K562 (cell line): ENCODE data around the gene ING5. TPM values are rescaled to one million over a fixed set of nuclear protein-coding genes. Genes with fewer than 3 reads are reported as not detected.

ENCODE experiments used
- ATAC-seq: fragments of 200-7000 bp; cut with Tn5 transposase; 3 replicates; pipeline ENCODE4 v1.9.1; 2020; ENCODE audit warnings: moderate library complexity
- BruUV-seq: library from RNA; stranded (reverse); fragments of 400-500 nt; replicated peaks from 2 replicates; lab custom pipeline; 2021; lab: Mats Ljungman, UMichigan
- CTCF ChIA-PET: fragments of 300-600 bp; formaldehyde crosslinking; extraction: SDS; loops from one replicate; lab custom pipeline; 2021; ENCODE audit warnings: low intra/inter-chr PET ratio; lab: Yijun Ruan, JAX
- POLR2A ChIA-PET: fragments of 300-600, 350-650 bp; sonication (Branson Sonifier 250); formaldehyde crosslinking; extraction: SDS; loops from one replicate; lab custom pipeline; 2021; ENCODE audit warnings: antibody characterized with exemption, inconsistent platforms; lab: Yijun Ruan, JAX
- DNase-seq, 4 experiments: peaks; one replicate each; pipeline versions ENCODE4 v3.0.0 to v3.0.0-alpha.2; 2011 to 2018; ENCODE audit warnings: low spot score in 3 of 4, mixed read lengths in 3 of 4; ENCODE audit errors: extremely low read depth in 1 of 4
- FAIRE-seq: peaks from 2 replicates; lab custom pipeline; 2011; peaks lifted over from hg19 to GRCh38; lab: Jason Lieb, UNC
- H2AFZ ChIP-seq: 2 replicates; pipeline ENCODE4 v1.6.0; 2011; ENCODE audit warnings: low read depth, low read length, control low read depth, inconsistent platforms
- H3K27ac ChIP-seq: fragments of 200-600 bp; 3 replicates; pipeline ENCODE4 v1.8.0; 2011; ENCODE audit warnings: low read depth, mild to moderate bottlenecking, control low read depth, inconsistent platforms, low read length, moderate library complexity, mixed read lengths; ENCODE audit errors: extremely low read depth
- H3K27me3 ChIP-seq, 2 experiments: fragments of 300-600 bp in 1 of 2; 2 replicates in 1 of 2; 3 replicates in 1 of 2; pipeline versions ENCODE4 v1.6.0 to v1.8.0; 2011; ENCODE audit warnings: inconsistent platforms in 2 of 2, low read length in 2 of 2, mild to moderate bottlenecking in 1 of 2, mixed read lengths in 1 of 2, moderate library complexity in 1 of 2; ENCODE audit not compliant: control insufficient read depth in 2 of 2, insufficient read depth in 2 of 2
- H3K36me3 ChIP-seq: fragments of 300-600 bp; 3 replicates; pipeline ENCODE4 v1.8.0; 2011; ENCODE audit warnings: mild to moderate bottlenecking, low read length, inconsistent platforms; ENCODE audit not compliant: control insufficient read depth, insufficient read depth
- H3K4me1 ChIP-seq, 2 experiments: fragments of 200-600 bp in 1 of 2; replicated peaks in 1 of 2; 2 replicates in 1 of 2; 3 replicates in 1 of 2; pipeline versions ENCODE4 v1.5.1 to v1.8.0; 2011; ENCODE audit warnings: inconsistent platforms in 2 of 2, low read length in 2 of 2, mild to moderate bottlenecking in 1 of 2, mixed read lengths in 1 of 2, moderate library complexity in 1 of 2; ENCODE audit not compliant: control insufficient read depth in 2 of 2, insufficient read depth in 2 of 2
- H3K4me2 ChIP-seq: 2 replicates; pipeline ENCODE4 v1.6.1; 2011; ENCODE audit warnings: low read length, control low read depth, inconsistent platforms, mixed read lengths; ENCODE audit not compliant: insufficient read depth
- H3K4me3 ChIP-seq: fragments of 200-600 bp; sonication (generic), shearing (Covaris generic); 2 replicates; pipeline ENCODE4 v1.5.1; 2016; ENCODE audit warnings: control low read depth, inconsistent platforms
- H3K79me2 ChIP-seq: fragments of 200-600 bp; 3 replicates; pipeline ENCODE4 v1.8.0; 2011; ENCODE audit warnings: low read length, inconsistent platforms; ENCODE audit not compliant: control insufficient read depth, insufficient read depth
- H3K9ac ChIP-seq, 2 experiments: 2 replicates each; pipeline versions ENCODE4 v1.6.0 to v1.6.1; 2011; ENCODE audit warnings: low read depth in 2 of 2, low read length in 2 of 2, control low read depth in 1 of 2, inconsistent platforms in 1 of 2, mild to moderate bottlenecking in 1 of 2, mixed read lengths in 1 of 2; ENCODE audit not compliant: insufficient read depth in 1 of 2
- H3K9me1 ChIP-seq: one replicate; pipeline ENCODE4 v1.6.0; 2011; ENCODE audit warnings: inconsistent platforms, mild to moderate bottlenecking, low read length, moderate library complexity; ENCODE audit not compliant: control insufficient read depth, insufficient read depth
- H3K9me3 ChIP-seq: replicated peaks from 2 replicates; pipeline ENCODE4 v1.5.1; 2011; ENCODE audit warnings: low read depth, low read length, inconsistent platforms; ENCODE audit not compliant: control insufficient read depth, insufficient read depth
- H4K20me1 ChIP-seq: replicated peaks from 2 replicates; pipeline ENCODE4 v1.6.1; 2011; ENCODE audit warnings: low read length, inconsistent platforms, mixed read lengths; ENCODE audit not compliant: control insufficient read depth, insufficient read depth
- WGBS: fragments of 100-300 bp; shearing (Covaris generic); methylation state at CpG from one replicate; pipeline ENCODE4 v1.1.6; 2016; ENCODE audit warnings: low coverage, mixed read lengths; ENCODE audit not compliant: insufficient coverage; ENCODE audit errors: missing lambda C conversion rate; 5-methylcytosine and 5-hydroxymethylcytosine counted together
- in situ Hi-C: fragments of 300-500 bp; cut with MboI; formaldehyde crosslinking; loops from 4 replicates; pipeline ENCODE4 v1.15.0; 2018; ENCODE audit warnings: inconsistent platforms, mixed read lengths
- intact Hi-C: fragments of 100-400 bp; cut with micrococcal nuclease; formaldehyde crosslinking; loops from 2 replicates; pipeline ENCODE4 v1.14.2; 2022
- polyA plus RNA-seq, 8 experiments: library from polyadenylated mRNA; depleted of rRNA in 4 of 8; stranded (reverse) in 5 of 8; unstranded in 3 of 8; fragments of >200 nt; fragmentation: Nextera tagmentation in 2 of 8; fragmentation: Illumina TruSeq in 1 of 8; extraction: Ambion mirVana in 2 of 8; extraction: Trizol in 1 of 8; gene quantifications; 2 replicates each; pipeline versions ENCODE4 v1.2.1 to v1.2.3, GENCODE V29; 2011 to 2014; ENCODE audit warnings: inconsistent platforms in 1 of 8, missing spikeins in 1 of 8
- total RNA-seq, 7 experiments: library from RNA; depleted of rRNA in 6 of 7; stranded (reverse); fragments of >200 nt in 6 of 7; fragmentation: Illumina TruSeq in 2 of 7; extraction: Trizol in 2 of 7; gene quantifications; 2 replicates each; pipeline versions ENCODE4 v1.2.1 to v1.2.3, GENCODE V29; 2011 to 2021; ENCODE audit warnings: low replicate concordance in 1 of 7
- TF ChIP-seq, protein P1 (sequence below): fragments of 450-650 bp; IDR thresholded peaks from 2 replicates; pipeline ENCODE4 v1.6.1; 2018; ENCODE audit not compliant: partially characterized antibody

Gene ING5
- total and polyA plus RNA-seq, 9 of the 15 experiments (the other 6 are each of a cell fraction or from before 2014, with no cell fraction given): 10.4 to 53.3 (median 27.9) TPM

DNA sequence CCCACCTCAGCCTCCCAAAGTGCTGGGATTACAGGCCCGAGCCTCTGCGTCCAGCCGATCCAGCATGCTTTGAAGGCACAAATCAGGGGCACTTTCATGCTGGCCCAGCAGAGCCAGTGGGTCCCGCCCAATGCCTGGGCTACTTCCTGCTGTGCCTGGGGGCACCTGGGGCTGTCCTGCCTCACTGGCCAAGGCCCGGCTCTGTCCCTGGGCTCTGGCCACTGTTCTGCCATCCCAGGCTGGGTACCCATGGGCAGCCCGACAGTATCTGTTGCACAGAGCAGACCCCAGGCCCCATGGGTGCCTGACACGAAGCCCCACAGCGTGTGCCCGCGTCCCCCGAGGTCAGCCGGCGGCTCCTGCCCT is 68.0 kb downstream of the ING5 start:
- in situ Hi-C loops: no loop called here
- no peaks in the 10 kb centered on the region for H3K79me2 ChIP-seq
- FAIRE-seq: no peak
- no peaks in the 10 kb centered on the region for H3K9me3 ChIP-seq
- no peak overlapping the region; a peak in 1 of 4 replicates for H3K9ac ChIP-seq
- H4K20me1 ChIP-seq: no peaks in the 10 kb centered on the region
- BruUV-seq: no TSS peak
- ATAC-seq: no peak
- intact Hi-C loops: no loop called here
- no peaks in the 10 kb centered on the region for H3K27me3 ChIP-seq
- no peak overlapping the region for H2AFZ ChIP-seq
- no peaks in the 10 kb centered on the region for H3K36me3 ChIP-seq
- CTCF ChIA-PET: no interaction called here
- DNase-seq: peak in 1 of 4 experiments; percentile 1
- peaks cover 0 to 43% of the 10 kb centered on the region in 2 experiments; a peak in 2 of 5 replicates for H3K4me1 ChIP-seq
- H3K4me3 ChIP-seq: no peak overlapping the region
- no peak overlapping the region for H3K4me2 ChIP-seq
- no peaks in the 10 kb centered on the region for H3K9me1 ChIP-seq
- POLR2A ChIA-PET: no interaction called here
- no peak overlapping the region for H3K27ac ChIP-seq
- WGBS: 92% methylated on average over 4 of the region's 13 CpGs
- TF ChIP-seq, protein P1, sequence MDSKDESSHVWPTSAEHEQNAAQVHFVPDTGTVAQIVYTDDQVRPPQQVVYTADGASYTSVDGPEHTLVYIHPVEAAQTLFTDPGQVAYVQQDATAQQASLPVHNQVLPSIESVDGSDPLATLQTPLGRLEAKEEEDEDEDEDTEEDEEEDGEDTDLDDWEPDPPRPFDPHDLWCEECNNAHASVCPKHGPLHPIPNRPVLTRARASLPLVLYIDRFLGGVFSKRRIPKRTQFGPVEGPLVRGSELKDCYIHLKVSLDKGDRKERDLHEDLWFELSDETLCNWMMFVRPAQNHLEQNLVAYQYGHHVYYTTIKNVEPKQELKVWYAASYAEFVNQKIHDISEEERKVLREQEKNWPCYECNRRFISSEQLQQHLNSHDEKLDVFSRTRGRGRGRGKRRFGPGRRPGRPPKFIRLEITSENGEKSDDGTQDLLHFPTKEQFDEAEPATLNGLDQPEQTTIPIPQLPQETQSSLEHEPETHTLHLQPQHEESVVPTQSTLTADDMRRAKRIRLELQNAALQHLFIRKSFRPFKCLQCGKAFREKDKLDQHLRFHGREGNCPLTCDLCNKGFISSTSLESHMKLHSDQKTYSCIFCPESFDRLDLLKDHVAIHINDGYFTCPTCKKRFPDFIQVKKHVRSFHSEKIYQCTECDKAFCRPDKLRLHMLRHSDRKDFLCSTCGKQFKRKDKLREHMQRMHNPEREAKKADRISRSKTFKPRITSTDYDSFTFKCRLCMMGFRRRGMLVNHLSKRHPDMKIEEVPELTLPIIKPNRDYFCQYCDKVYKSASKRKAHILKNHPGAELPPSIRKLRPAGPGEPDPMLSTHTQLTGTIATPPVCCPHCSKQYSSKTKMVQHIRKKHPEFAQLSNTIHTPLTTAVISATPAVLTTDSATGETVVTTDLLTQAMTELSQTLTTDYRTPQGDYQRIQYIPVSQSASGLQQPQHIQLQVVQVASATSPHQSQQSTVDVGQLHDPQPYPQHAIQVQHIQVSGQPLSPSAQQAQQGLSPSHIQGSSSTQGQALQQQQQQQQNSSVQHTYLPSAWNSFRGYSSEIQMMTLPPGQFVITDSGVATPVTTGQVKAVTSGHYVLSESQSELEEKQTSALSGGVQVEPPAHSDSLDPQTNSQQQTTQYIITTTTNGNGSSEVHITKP: no peak
